GM10266 (cell line): ENCODE results near the gene HNRNPA2B1.

Source experiments
- DNase-seq: peaks from one replicate; pipeline ENCODE4 v3.0.0; 2012; ENCODE audit errors: extremely low spot score
- TF ChIP-seq, protein P1 (sequence below): IDR thresholded peaks from 2 replicates; pipeline ENCODE4 v1.5.1; 2012; ENCODE audit warnings: mild to moderate bottlenecking, low read depth; ENCODE audit not compliant: control insufficient read depth, insufficient read depth; ENCODE audit errors: missing control alignments

The HNRNPA2B1 gene

DNA sequence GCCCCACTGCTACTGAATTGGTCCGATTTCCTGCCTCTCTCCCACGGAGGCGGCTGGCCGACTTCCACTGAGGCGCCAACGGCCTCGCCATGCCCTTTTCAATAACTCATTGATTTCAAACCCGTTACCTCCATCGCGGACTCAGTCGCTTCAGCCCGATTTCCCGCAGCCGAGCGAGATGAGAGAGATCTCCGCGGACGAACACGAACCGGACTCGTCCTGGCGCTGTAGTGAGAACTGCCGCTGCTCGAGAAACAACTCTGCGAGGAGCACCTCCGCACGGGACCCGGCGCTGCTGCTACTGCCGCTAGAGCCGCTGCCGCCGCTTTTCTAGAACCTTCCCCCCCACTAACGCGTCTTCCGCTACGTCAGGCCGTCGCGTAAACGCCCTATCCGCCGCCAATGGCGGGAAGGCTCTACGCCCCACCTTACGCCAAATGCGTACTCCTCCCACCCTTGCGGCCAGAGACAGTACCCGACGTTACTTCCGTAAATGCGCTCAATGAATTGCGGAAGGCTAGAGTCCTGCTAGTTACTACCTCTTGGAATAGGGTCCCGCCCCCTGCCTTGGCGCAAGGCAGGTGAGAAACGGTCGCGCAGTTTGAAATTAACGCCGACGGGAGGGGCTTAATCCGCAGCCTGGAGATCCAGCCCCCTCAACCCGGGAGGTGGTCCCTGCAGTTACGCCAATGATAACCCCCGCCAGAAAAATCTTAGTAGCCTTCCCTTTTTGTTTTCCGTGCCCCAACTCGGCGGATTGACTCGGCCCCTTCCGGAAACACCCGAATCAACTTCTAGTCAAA is at the start of gene HNRNPA2B1:
TSS of gene HNRNPA2B1 (minus strand) at position 303 of the 803 bp plus-strand sequence. CDS start at position 134, 169 bp downstream.
- peak; percentile 87 for DNase-seq
- TF ChIP-seq, protein P1, sequence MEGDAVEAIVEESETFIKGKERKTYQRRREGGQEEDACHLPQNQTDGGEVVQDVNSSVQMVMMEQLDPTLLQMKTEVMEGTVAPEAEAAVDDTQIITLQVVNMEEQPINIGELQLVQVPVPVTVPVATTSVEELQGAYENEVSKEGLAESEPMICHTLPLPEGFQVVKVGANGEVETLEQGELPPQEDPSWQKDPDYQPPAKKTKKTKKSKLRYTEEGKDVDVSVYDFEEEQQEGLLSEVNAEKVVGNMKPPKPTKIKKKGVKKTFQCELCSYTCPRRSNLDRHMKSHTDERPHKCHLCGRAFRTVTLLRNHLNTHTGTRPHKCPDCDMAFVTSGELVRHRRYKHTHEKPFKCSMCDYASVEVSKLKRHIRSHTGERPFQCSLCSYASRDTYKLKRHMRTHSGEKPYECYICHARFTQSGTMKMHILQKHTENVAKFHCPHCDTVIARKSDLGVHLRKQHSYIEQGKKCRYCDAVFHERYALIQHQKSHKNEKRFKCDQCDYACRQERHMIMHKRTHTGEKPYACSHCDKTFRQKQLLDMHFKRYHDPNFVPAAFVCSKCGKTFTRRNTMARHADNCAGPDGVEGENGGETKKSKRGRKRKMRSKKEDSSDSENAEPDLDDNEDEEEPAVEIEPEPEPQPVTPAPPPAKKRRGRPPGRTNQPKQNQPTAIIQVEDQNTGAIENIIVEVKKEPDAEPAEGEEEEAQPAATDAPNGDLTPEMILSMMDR = no peak

DNA sequence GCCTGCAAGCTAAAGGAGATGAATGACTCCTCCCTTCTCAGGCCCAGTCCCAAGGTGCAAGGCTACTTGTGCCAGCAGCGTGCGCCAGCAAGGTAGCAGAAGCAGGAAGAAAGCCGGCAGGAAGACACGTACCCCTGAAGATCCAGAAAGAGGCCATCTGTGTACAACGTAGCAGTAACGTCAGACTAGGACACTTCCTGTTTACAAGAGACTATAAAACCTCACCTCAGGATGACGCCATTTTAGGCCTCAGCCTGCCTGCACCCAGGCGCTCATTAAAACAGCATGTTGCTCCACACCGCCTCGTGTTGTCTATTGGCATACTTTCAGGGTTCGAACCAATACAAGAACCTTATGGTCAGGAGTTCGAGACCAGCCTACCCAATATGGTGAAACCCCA is 49.7 kb upstream of the HNRNPA2B1 start:
- TF ChIP-seq, protein P1 = no peak
- DNase-seq = no peak

DNA sequence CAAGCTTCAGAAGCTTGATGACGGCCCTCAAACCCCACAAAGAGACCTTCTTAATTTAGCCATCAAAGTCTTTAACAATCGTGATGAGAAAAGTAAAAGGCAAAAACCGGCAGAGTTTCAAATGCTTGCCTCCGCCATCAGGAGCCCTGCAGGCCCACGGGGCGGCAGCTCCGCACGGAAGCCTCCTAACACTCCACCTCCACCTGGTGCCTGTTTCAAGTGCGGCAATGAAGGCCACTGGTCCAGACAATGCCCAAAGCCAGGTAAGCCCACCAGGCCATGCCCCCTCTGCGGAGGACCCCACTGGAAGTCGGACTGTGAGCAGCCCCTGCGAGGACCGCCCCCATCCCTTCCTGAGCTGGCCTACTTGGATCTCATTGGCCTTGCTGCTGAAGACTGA is 44.6 kb upstream of the HNRNPA2B1 start:
- DNase-seq = no peak
- TF ChIP-seq, protein P1 = no peak

DNA sequence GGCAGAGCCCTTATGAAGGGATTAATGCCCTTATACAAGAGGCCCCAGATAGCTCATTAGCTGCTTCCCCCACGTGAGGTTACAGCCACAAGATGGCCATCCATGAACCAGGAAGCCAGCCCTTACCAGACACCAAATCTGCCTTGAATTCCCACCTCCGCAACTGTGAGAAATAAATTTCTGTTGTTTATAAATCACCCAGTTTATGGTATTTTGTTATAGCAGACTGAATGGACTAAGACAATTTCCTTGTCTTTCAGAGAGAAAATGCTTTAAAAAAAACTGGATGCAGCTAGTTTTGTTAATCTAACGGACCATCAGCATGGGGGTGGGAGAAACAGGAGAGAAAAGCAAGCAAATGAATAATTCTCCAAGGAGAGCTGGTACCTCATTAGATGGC is 37.5 kb upstream of the HNRNPA2B1 start:
- TF ChIP-seq, protein P1 = no peak
- DNase-seq = no peak

DNA sequence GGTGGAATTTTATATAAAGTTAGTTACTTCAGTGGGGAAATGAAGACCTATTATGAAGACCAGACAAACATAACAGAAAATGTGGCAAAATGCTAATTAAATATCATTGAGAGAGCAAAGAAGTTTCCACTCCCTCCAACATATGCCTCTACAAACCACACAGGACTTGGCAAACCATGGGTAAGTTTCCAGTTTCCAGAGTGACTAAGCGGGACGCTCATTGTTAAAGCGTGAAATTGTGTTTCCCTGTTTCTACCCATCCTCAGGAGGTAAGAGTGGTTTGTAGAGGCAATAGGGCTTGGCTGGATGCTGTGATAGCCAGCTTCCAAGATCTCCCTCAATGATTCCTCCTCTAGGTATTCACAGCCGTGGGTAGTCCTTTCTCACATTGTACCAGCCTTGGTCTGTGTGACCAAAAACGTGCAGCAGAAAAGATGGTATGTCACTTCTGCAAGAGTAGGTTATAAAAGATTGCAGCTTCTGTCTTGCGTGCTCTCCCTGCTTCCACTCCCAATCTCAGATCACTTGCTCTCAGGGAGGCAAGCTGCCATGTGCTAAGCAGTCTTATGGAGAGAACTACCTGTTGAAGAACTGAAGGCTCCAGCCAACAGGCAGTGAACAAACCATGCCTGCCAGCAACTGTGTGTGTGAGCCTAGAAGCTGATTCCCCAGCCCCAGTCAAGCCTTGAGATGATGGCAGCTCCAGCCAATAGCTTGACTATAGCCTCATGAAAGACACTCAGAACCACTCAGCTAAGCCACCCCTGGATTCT is 36.7 kb upstream of the HNRNPA2B1 start:
- TF ChIP-seq, protein P1 = no peak
- no peak for DNase-seq

DNA sequence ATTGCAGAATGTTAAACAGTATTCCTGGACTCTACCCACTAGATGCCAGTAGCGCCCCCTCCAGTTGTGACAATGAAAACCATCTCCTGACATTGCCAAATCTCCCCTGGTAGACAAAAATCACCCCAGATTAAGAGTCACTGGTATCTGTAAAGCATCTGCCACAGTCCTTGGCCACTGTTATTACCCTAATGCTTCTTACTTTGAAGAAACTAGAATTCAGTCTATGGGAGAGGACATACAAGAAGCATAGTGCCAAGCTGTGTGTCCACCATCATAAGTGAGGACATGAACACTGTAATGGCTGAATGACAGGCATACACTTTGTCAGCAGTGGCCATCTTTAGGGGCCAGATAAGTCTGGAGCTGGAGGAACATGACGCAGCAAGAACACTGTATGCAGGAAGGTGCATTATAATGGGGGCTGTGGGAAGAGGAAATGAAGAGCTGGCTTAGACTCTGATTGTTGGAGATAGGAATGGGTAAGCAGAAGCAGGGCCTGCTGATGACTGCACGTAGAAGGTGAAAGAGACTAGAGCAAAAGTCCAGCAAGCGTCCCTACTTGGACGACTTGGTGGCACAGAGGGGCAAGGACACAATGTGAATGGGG is 33.5 kb upstream of the HNRNPA2B1 start:
- TF ChIP-seq, protein P1 = no peak
- DNase-seq = no peak
